Endothelial cell of umbilical vein (primary cell): ENCODE measurements around the gene FAM171A2. TPM values are rescaled to one million over a fixed set of nuclear protein-coding genes. Genes with fewer than 3 reads are reported as not detected.

Experiments
- BruUV-seq: library from RNA; stranded (reverse); fragments of 400-500 nt; replicated peaks from 2 replicates; lab custom pipeline; 2021; lab: Mats Ljungman, UMichigan
- CTCF ChIA-PET: fragments of 300-600, 350-600 bp; sonication (Branson Sonifier 250); formaldehyde crosslinking; loops from one replicate; lab custom pipeline; 2021; ENCODE audit warnings: antibody characterized with exemption, inconsistent platforms; lab: Charles Lee
- POLR2A ChIA-PET: fragments of 300-600, 350-600 bp; sonication (Branson Sonifier 250); formaldehyde crosslinking; loops from one replicate; lab custom pipeline; 2021; ENCODE audit warnings: antibody characterized with exemption, inconsistent platforms; lab: Charles Lee
- DNase-seq: peaks from one replicate; pipeline ENCODE4 v3.0.0-alpha.2; 2011; ENCODE audit warnings: low read depth, low spot score
- FAIRE-seq: peaks from 2 replicates; lab custom pipeline; 2011; peaks lifted over from hg19 to GRCh38; lab: Jason Lieb, UNC
- H2AFZ ChIP-seq: 2 replicates; pipeline ENCODE4 v1.6.0; 2012; ENCODE audit warnings: low read depth, low read length, control low read depth, inconsistent platforms
- H3K27ac ChIP-seq: 2 replicates; pipeline ENCODE4 v1.5.1; 2011; ENCODE audit warnings: low read depth, mild to moderate bottlenecking, control low read depth, low read length, moderate library complexity; ENCODE audit not compliant: insufficient read depth
- H3K27me3 ChIP-seq, 2 experiments: 2 replicates each; pipeline versions ENCODE4 v1.6.0 to v1.6.1; 2011; ENCODE audit warnings: low read length in 2 of 2, mixed read lengths in 1 of 2; ENCODE audit not compliant: control insufficient read depth in 2 of 2, insufficient read depth in 2 of 2
- H3K36me3 ChIP-seq, 2 experiments: 2 replicates in 1 of 2; 3 replicates in 1 of 2; pipeline ENCODE4 v1.5.1; 2011; ENCODE audit warnings: low read length in 2 of 2, mild to moderate bottlenecking in 1 of 2, moderate library complexity in 1 of 2; ENCODE audit not compliant: control insufficient read depth in 2 of 2, insufficient read depth in 2 of 2; ENCODE audit errors: extremely low read depth in 1 of 2
- H3K4me1 ChIP-seq: 3 replicates; pipeline ENCODE4 v1.5.1; 2011; ENCODE audit warnings: mild to moderate bottlenecking, low read length; ENCODE audit not compliant: control insufficient read depth, insufficient read depth; ENCODE audit errors: extremely low read depth
- H3K4me2 ChIP-seq: 2 replicates; pipeline ENCODE4 v1.6.1; 2011; ENCODE audit warnings: low read length, control low read depth, mixed read lengths; ENCODE audit not compliant: insufficient read depth
- H3K4me3 ChIP-seq, 3 experiments: fragments of 200-600 bp in 1 of 3; sonication (generic), shearing (Covaris generic) in 1 of 3; replicated peaks in 1 of 3; 2 replicates each; pipeline ENCODE4 v1.5.1; 2011 to 2016; ENCODE audit warnings: control low read depth in 3 of 3, low read length in 3 of 3, mild to moderate bottlenecking in 2 of 3, inconsistent platforms in 1 of 3, low read depth in 1 of 3, moderate library complexity in 1 of 3; ENCODE audit not compliant: insufficient read depth in 1 of 3
- H3K79me2 ChIP-seq: 2 replicates; pipeline ENCODE4 v1.6.0; 2012; ENCODE audit warnings: low read length, inconsistent platforms; ENCODE audit not compliant: control insufficient read depth, insufficient read depth
- H3K9ac ChIP-seq: replicated peaks from 2 replicates; pipeline ENCODE3; 2011; ENCODE audit warnings: low read length, control low read depth; ENCODE audit not compliant: insufficient read depth; ENCODE audit errors: extremely low read depth
- H3K9me1 ChIP-seq: replicated peaks from 3 replicates; pipeline ENCODE4 v1.6.0; 2011; ENCODE audit warnings: mild to moderate bottlenecking, low read length; ENCODE audit not compliant: control insufficient read depth, insufficient read depth; ENCODE audit errors: extremely low read depth
- H3K9me3 ChIP-seq: replicated peaks from 2 replicates; pipeline ENCODE4 v1.5.1; 2012; ENCODE audit warnings: low read length, inconsistent platforms; ENCODE audit not compliant: control insufficient read depth, insufficient read depth
- H4K20me1 ChIP-seq: replicated peaks from 2 replicates; pipeline ENCODE3; 2011; ENCODE audit warnings: mild to moderate bottlenecking, low read length; ENCODE audit not compliant: control insufficient read depth, insufficient read depth; ENCODE audit errors: extremely low read depth
- EZH2 ChIP-seq: IDR thresholded peaks from 2 replicates; pipeline ENCODE4 v1.6.1; 2012; ENCODE audit warnings: borderline replicate concordance, low read depth, mild to moderate bottlenecking, moderate library complexity, low read length, inconsistent platforms; ENCODE audit not compliant: severe bottlenecking
- FOS ChIP-seq: IDR thresholded peaks from 2 replicates; pipeline ENCODE4 v1.6.1; 2011; ENCODE audit warnings: mild to moderate bottlenecking, low read length, moderate library complexity, borderline replicate concordance; ENCODE audit not compliant: insufficient read depth
- GATA2 ChIP-seq: IDR thresholded peaks from 2 replicates; pipeline ENCODE4 v1.7.0; 2011; ENCODE audit warnings: low read depth, mild to moderate bottlenecking, moderate library complexity, mixed read lengths, low read length; ENCODE audit not compliant: insufficient read length, insufficient read depth
- JUN ChIP-seq: IDR thresholded peaks from 2 replicates; pipeline ENCODE4 v1.6.1; 2011; ENCODE audit warnings: borderline replicate concordance, low read depth; ENCODE audit not compliant: insufficient read length, insufficient read depth
- MYC ChIP-seq: IDR thresholded peaks from one replicate; pipeline ENCODE4 v1.6.1; 2011; ENCODE audit warnings: mild to moderate bottlenecking, low read depth, low read length
- POLR2A ChIP-seq: IDR thresholded peaks from 2 replicates; pipeline ENCODE4 v1.6.1; 2012; ENCODE audit warnings: low read depth, mild to moderate bottlenecking, control low read depth, low read length
- POLR2AphosphoS5 ChIP-seq: IDR thresholded peaks from 2 replicates; pipeline ENCODE4 v1.6.1; 2012; ENCODE audit warnings: low read depth, mild to moderate bottlenecking, control low read depth, low read length, moderate library complexity; ENCODE audit not compliant: insufficient read depth
- dilution Hi-C: fragments of 300-500 bp; cut with MboI; formaldehyde crosslinking; loops from one replicate; pipeline ENCODE4 v1.15.0; 2019; ENCODE audit warnings: low sequenced_read_pairs; ENCODE audit not compliant: extremely low pct_ligation_motif_present
- intact Hi-C: fragments of 100-400 bp; cut with micrococcal nuclease; formaldehyde crosslinking; loops from one replicate; pipeline ENCODE4 v1.10.0; 2022
- polyA plus RNA-seq, 4 experiments: library from polyadenylated mRNA; depleted of rRNA in 3 of 4; stranded (reverse) in 3 of 4; unstranded in 1 of 4; fragments of >200 nt; gene quantifications; 2 replicates each; pipeline versions ENCODE4 v1.2.1 to v1.2.3, GENCODE V29; 2011 to 2012; ENCODE audit warnings: missing spikeins in 1 of 4
- total RNA-seq: library from RNA; stranded (reverse); gene quantifications from 2 replicates; pipeline ENCODE4 v1.2.3, GENCODE V29; 2021
- TF ChIP-seq, protein P1 (sequence below), 2 donors: IDR thresholded peaks; 1 replicate in 1 of 2; 2 replicates in 1 of 2; pipeline ENCODE4 v1.5.1; 2011; ENCODE audit warnings: low read length in 2 of 2, mild to moderate bottlenecking in 2 of 2, moderate library complexity in 2 of 2, control low read depth in 1 of 2, inconsistent platforms in 1 of 2, low read depth in 1 of 2; ENCODE audit not compliant: insufficient read depth in 1 of 2; ENCODE audit errors: extremely low read depth in 1 of 2

FAM171A2 gene
- total and polyA plus RNA-seq, 2 donors (not counting 3 experiments of a cell fraction or from before 2014, with no cell fraction given): 11.3 to 13.4 TPM

DNA sequence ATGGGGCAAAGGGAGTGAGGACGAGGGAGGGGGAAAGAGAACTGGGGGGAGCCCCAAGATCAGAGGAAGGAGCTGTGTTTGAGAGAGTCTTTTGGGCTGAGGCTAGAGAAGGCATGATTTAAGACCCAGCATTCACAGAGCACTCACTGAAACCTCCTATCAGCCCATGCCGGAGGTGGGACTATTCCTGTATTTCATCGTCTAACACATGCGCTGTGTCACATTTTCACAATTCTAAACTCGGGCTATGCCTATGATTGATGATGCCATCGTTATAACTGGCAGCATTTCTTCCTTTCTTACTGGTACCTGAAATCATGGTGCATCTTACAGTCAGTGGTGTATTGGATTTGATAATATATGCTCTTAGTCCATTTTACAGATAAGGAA, 3.5 kb downstream of the FAM171A2 start:
- Histone ChIP-seq H3K27ac (no peak overlapping the region), H3K9ac (no peak overlapping the region), H3K36me3 (no peaks in the 10 kb centered on the region), H3K4me3 (no peak overlapping the region), H3K4me1 (peaks cover 5% of the 10 kb centered on the region), H4K20me1 (no peaks in the 10 kb centered on the region), H3K4me2 (no peak overlapping the region), H3K9me3 (no peaks in the 10 kb centered on the region), H3K9me1 (no peaks in the 10 kb centered on the region), H2AFZ (no peak overlapping the region), H3K27me3 (peaks cover 0 to 2% of the 10 kb centered on the region in 2 experiments), H3K79me2 (no peaks in the 10 kb centered on the region)
- intact Hi-C loops (no loop called here), dilution Hi-C loops (no loop called here)
- FAIRE-seq (no peak), DNase-seq (no peak)
- POLR2A ChIA-PET: no interaction called here
- TF ChIP-seq FOS (no peak), EZH2 (no peak), POLR2A (no peak), MYC (no peak), GATA2 (no peak), JUN (no peak), POLR2AphosphoS5 (no peak)
- TF ChIP-seq, protein P1, sequence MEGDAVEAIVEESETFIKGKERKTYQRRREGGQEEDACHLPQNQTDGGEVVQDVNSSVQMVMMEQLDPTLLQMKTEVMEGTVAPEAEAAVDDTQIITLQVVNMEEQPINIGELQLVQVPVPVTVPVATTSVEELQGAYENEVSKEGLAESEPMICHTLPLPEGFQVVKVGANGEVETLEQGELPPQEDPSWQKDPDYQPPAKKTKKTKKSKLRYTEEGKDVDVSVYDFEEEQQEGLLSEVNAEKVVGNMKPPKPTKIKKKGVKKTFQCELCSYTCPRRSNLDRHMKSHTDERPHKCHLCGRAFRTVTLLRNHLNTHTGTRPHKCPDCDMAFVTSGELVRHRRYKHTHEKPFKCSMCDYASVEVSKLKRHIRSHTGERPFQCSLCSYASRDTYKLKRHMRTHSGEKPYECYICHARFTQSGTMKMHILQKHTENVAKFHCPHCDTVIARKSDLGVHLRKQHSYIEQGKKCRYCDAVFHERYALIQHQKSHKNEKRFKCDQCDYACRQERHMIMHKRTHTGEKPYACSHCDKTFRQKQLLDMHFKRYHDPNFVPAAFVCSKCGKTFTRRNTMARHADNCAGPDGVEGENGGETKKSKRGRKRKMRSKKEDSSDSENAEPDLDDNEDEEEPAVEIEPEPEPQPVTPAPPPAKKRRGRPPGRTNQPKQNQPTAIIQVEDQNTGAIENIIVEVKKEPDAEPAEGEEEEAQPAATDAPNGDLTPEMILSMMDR (IDR thresholded peaks at IDR 0.05; ENCODE audit: extremely low read depth in 1 of 2, insufficient read depth in 1 of 2, low read depth in 1 of 2, low read length in 2 of 2): no peak
- no TSS peak for BruUV-seq
- CTCF ChIA-PET: interaction anchor here (0.7 to 1.5 kb wide), 3 partner anchors 30 to 163 kb away, joined by 3 to 4 read pairs (median 4); no protein-coding TSS in a partner anchor
